Mesothelial cell of epicardium (in vitro differentiated cells): ENCODE results near the gene PBX4. TPM values are rescaled to one million over a fixed set of nuclear protein-coding genes. Genes with fewer than 3 reads are reported as not detected.

Source experiments
- DNase-seq, 2 experiments: peaks; one replicate each; pipeline ENCODE4 v3.0.0; 2021; ENCODE audit warnings: low spot score in 2 of 2; ENCODE audit not compliant: unreplicated experiment in 2 of 2
- H3K27ac Mint-ChIP-seq: 2 replicates; pipeline ENCODE4 v1.8.0; 2021; ENCODE audit warnings: mixed read lengths
- H3K27me3 Mint-ChIP-seq: 2 replicates; pipeline ENCODE4 v1.8.0; 2021; ENCODE audit warnings: low read depth, mixed read lengths
- H3K36me3 Mint-ChIP-seq: 2 replicates; pipeline ENCODE4 v1.8.0; 2021; ENCODE audit warnings: mixed read lengths
- H3K4me1 Mint-ChIP-seq: 2 replicates; pipeline ENCODE4 v1.8.0; 2021; ENCODE audit warnings: mixed read lengths
- H3K4me3 Mint-ChIP-seq: 2 replicates; pipeline ENCODE4 v1.8.0; 2021; ENCODE audit warnings: mild to moderate bottlenecking, moderate library complexity, mixed read lengths
- H3K9me3 Mint-ChIP-seq: 2 replicates; pipeline ENCODE4 v1.8.0; 2021; ENCODE audit warnings: mixed read lengths
- CTCF ChIP-seq: fragments of 200-600 bp; sonication (generic); IDR thresholded peaks from one replicate; pipeline ENCODE4 v1.5.0; 2021; ENCODE audit warnings: antibody characterized with exemption; ENCODE audit not compliant: unreplicated experiment
- total RNA-seq: library from RNA; stranded (reverse); gene quantifications from 3 replicates; pipeline ENCODE4 v1.2.1, GENCODE V29; 2021

PBX4 gene
- total RNA-seq, 1 donor from 2014 or later: 12.8 TPM

DNA sequence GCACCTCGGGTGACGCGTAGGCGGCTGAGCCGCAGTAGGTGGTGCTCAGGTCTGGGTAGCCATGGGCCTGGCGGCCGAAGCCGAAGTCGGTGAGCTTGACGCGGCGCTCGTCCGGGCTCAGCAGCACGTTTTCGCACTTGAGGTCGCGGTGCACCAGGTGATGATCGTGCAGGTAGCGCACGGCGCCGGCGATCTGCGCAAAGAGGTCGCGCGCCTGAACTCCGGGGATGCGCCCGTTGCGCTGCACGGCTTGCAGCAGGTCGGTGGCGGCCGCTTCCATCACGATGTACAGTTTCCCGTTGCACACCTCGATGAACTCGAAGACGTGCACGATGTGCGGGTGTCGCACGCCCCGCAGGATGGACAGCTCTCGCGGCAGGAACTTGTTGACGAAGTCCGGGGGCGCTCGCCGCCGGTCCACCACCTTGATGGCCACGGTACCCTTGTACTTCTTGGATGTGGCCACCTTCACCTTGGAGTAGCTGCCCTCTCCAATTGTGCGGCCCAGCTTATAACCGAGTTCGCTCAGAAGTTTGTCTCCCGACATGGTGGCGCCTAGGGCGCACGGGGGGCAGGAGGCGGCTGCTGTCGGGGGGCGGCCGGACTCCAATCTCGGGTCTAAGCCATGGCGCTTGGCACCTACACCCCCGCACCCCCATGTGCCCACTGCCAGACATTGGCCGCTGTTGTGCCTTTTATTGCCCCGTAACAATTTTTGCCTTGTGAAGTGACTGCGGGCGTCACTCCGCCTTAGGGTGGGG lies 103.4 kb downstream of the PBX4 start, which contains the start of gene TSSK6:
Gene TSSK6 (minus strand): TSS at position 668 of the 761 bp plus-strand sequence. CDS start 121 bp downstream, at position 547.
- H3K27me3 Mint-ChIP-seq: no peaks in the 10 kb centered on the region
- H3K4me3 Mint-ChIP-seq: peak within 1 kb of the TSS; percentile 93
- peaks cover 6% of the 10 kb centered on the region for H3K4me1 Mint-ChIP-seq
- peak within 1 kb of the TSS; percentile 95 for H3K27ac Mint-ChIP-seq
- no peaks in the 10 kb centered on the region for H3K9me3 Mint-ChIP-seq
- TF ChIP-seq CTCF: no peak
- DNase-seq: no peak
- H3K36me3 Mint-ChIP-seq: peaks cover 10% of the 10 kb centered on the region

- Mint-ChIP-seq H3K27me3 (no peaks in the 10 kb centered on the region), H3K4me3 (peak overlapping the region; percentile 28), H3K27ac (no peak overlapping the region), H3K36me3 (peaks cover 4% of the 10 kb centered on the region), H3K9me3 (no peaks in the 10 kb centered on the region), H3K4me1 (peaks cover 6% of the 10 kb centered on the region)
- no peak for DNase-seq
- TF ChIP-seq CTCF: no peak
Observed at GRCh38 chr19:19514215-19514657, 104.3 kb downstream of the PBX4 start.

GRCh38 chr19:19513682-19514081 lies 104.8 kb downstream of the PBX4 start:
- peaks cover 1% of the 10 kb centered on the region for H3K36me3 Mint-ChIP-seq
- H3K9me3 Mint-ChIP-seq: no peaks in the 10 kb centered on the region
- TF ChIP-seq CTCF: no peak
- H3K4me3 Mint-ChIP-seq: no peak overlapping the region
- no peaks in the 10 kb centered on the region for H3K27me3 Mint-ChIP-seq
- peaks cover 6% of the 10 kb centered on the region for H3K4me1 Mint-ChIP-seq
- DNase-seq: no peak
- H3K27ac Mint-ChIP-seq: no peak overlapping the region

Other genes starting within 250 kb of the PBX4 start
- gene GATAD2A, start 213.0 kb downstream of the PBX4 start, total RNA-seq: 112 to 113 TPM (median 113 TPM) in 3 replicates
- gene TSSK6, start 103.1 kb downstream of the PBX4 start, total RNA-seq: 1.9 to 2.3 TPM (median 2.1 TPM) in 3 replicates
- 338 to 343 TPM (median 342 TPM) in 3 replicates for gene NDUFA13, start 102.5 kb downstream of the PBX4 start, total RNA-seq
- gene YJEFN3, start 89.8 kb downstream of the PBX4 start, total RNA-seq: 19.0 to 22.6 TPM (median 20.7 TPM) in 3 replicates
- gene CILP2, start 80.4 kb downstream of the PBX4 start, total RNA-seq: 22.7 to 23.2 TPM (median 23.2 TPM) in 3 replicates
- gene LPAR2, start 9.5 kb upstream of the PBX4 start, total RNA-seq: 84.2 to 93.4 TPM (median 87.1 TPM) in 3 replicates
- 25.0 to 27.1 TPM (median 25.1 TPM) in 3 replicates for gene GMIP, start 25.0 kb upstream of the PBX4 start, total RNA-seq
- gene ATP13A1, start 45.0 kb upstream of the PBX4 start, total RNA-seq: 83.8 to 88.3 TPM (median 87.3 TPM) in 3 replicates
- gene ZNF101, start 50.2 kb upstream of the PBX4 start, total RNA-seq: 8.0 to 8.3 TPM (median 8.3 TPM) in 3 replicates
- gene ZNF14, start 114.4 kb upstream of the PBX4 start, total RNA-seq: 10.8 to 12.2 TPM (median 11.7 TPM) in 3 replicates
- 17.6 to 21.3 TPM (median 19.9 TPM) in 3 replicates for gene ZNF506, start 203.1 kb upstream of the PBX4 start, total RNA-seq
- 28.1 to 33.3 TPM (median 32.8 TPM) in 3 replicates for gene ZNF253, start 247.2 kb upstream of the PBX4 start, total RNA-seq